ENCODE measurements around the gene THRAP3.
A peak's percentile ranks its signal among the peaks of the same experiment; 100 is the strongest.
"Not testable (repeated sequence)": the region's sequence is repeated elsewhere in the genome, so short reads cannot be mapped to it uniquely, and the experiment has no call there.

The THRAP3 gene

DNA sequence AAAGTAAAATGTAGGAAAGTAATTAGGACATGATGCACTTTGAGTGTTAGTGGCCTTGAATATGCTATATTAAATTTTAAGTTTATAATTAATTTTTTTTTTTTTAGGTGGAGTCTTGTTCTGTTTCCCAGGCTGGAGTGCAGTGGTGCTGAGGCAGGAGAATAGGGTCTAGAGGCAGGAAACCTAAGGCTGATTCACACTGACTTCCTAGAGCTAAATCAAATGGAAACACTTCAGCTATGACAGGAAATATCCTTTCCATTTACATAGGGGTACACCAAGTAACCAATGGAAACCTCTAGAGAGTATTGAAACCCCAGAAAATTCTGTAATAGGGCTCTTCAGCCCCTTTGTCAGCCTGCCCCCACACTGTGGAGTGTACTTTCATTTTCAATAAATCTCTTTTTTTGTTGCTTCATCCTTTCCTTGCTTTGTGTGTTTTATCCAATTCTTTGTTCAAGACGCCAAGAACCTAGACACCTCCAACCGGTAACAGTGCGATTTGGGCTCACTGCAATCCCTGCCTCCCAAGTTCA is 17.9 kb upstream of the THRAP3 start:
- no peak for DNase-seq

DNA sequence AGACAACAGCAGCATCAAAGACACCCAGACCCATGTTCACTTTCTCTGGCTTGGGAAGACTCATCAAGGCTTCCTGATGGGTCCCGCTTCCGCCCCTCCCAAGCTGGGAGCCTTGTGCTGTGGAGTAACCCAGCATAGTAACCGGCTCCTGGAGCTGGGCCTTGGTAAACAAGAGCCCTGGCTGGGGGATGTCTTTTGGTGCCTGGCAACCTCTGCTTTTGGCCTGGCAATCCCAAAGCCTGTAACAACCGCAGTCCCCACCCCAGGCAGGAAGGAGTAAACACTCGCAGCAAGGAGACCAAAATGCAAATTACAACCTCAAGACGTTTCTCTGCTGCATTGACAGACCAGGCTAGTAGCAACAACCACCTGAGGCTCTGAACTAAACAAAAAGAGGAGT is 16.9 kb upstream of the THRAP3 start:
- DNase-seq = peak; percentile 38

DNA sequence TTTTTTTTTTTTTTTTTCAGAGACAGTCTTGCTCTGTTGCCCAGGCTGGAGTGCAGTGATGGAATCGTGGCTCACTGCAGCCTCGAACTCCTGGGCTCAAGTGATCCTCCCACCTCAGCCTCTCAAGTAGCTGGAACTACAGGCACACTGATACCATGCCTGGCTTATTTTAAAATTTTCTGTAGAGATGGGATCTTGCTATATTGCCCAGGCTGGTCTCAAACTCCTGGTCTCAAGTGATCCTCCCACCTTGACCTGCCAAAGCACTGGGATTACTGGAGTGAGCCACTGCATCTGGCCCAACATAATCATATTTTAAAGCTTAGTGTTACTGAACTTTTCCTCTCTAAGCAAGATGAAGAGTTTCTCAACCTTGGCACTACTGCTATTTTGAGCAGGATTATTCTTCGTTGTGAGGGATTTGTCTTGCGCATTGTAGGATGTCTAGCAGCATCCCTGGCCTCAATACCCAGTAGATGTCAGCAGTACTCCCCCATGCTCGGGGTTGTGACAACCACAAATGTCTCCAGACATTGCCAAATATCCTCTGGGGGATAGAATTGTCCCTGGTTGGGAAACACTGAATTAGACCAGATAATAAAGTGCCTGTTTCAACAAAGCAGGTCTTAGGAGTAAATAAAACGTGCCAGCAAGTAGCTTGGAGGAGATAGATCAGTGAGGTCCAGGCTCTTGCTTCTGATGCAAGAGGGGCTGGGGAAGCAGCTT is 15.1 kb upstream of the THRAP3 start:
- peak; percentile 17 for DNase-seq

DNA sequence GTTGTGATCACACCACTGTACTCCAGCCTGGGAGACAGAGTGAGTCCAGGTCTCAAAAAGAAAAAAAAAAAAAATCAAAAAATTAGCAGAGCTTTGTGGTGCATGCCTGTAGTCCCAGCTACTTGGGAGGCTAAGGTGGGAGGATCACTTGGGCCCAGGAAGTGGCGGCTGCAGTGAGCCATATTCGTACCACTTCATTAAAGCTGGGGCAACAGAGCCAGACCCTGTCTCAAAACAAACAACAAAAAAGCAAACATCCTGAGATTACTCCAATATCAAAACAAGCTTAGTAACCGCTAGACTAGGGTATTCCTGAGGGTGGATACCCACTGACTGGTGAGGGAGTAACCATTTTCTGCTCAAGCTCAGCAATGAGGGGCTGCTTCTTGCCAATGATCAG is 12.9 kb upstream of the THRAP3 start:
- DNase-seq = no peak

DNA sequence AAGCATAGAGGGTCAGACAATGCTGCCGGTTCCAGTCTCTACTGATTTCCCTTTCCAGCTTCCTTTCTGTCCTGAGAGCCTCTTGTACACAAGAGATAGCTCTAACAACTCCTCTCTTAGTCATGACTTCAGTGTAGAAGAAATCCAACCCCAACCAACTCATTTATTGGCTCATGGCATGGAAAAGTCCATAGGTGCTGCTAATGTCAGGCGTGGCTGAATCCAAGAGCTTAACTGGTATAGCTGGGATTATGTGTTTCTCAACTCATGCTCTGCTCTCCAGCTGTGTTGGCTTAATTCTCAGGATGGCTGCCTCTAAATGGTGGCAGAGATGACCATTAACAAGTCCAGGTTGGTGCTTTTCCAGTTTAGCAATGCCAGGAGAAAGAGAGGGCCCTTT is 12.4 kb upstream of the THRAP3 start:
- DNase-seq = no peak

DNA sequence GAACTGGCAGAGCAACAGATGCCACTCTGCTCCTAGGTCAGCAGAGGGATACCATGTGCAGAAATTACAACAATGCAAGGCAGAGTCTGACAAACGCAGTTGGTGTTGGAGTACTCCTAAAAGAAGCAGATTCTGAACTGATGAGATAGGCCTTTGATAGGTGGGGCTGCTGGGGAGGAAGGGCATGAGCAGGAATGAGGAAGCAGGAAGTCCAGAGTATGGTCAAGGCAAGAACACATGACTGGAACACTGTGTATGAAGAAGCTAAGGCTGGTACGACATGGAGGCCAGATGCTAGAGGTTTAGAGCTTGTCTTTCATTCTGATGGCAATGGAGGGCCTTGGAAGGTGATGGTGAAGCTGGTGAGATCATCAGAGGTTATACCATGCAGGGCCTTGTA is 11.5 kb upstream of the THRAP3 start:
- no peak for DNase-seq

DNA sequence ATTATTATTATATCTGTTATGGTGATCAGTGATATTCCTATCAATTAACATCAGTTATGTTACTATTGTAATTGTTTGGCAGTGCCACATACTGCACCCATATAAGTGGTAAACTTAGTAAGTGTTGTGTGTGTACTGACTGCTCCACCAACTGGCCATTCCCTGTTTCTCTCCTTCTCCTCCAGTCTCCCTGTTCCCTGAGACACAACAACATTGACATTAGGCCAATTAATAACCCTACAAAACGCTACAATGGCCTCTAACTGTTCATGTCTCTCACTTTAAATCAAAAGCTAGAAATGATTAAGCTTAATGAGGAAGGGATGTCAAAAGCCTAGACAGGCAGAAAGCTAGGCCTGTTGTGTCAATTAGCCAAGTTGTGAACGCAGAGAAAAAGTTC is 6.6 kb upstream of the THRAP3 start:
- peak; percentile 29 for DNase-seq

DNA sequence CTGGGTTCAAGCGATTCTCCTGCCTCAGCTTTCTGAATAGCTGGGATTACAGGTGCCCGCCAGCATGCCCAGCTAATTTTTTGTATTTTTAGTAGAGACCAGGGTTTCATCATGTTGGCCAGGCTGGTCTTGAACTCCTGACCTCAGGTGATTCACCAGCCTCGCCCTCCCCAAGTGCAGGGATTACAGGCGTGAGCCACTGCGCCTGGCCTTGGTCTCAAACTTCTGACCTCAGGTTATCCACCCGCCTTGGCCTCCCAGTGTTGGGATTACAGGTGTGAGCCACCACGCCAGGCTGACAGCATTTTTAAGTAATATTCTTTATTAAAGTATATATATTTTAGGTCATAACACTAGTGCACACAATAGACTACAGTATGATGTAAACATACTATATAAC is 2.3 kb upstream of the THRAP3 start:
- not testable (repeated sequence) for DNase-seq

DNA sequence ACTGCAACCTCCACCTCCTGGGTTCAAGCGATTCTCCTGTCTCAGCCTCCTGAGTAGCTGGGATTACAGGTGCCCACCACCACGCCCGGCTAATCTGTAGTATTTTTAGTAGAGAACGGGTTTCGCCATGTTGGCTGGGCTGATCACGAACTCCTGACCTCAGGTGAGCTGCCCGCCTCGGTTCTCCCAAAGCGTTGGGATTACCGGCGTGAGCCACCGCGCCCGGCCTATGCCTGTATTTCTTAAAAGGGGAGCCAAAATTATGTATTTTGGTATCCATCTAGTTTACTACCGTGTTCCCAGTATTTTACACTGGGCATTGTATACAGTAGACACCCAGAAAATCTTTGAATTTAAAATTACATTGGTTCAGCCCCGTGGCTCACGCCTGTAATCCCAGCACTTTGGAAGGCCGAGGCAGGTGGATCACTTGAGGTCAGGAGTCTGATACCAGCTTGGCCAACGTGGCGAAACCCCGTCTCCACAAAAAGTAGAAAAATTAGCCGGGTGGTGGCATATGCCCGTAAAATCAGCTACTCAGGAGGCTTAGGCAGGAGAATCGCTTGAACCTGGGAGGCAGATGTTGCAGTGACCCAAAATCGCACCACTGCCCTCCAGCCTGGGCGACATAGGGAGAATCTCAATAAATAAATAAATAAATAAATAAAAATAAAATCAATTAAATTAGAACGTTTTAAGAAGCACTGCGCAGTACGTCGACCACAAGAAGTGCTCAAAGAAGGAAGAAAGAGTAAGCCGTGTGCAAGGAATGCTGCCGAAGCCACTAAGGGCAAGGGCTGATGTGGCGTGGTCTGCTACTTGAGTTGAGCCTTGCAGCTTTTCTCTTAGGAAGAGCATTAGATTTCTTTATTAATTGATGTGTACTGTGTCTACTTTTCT is 1.5 kb upstream of the THRAP3 start:
- peak; percentile 15 for DNase-seq

DNA sequence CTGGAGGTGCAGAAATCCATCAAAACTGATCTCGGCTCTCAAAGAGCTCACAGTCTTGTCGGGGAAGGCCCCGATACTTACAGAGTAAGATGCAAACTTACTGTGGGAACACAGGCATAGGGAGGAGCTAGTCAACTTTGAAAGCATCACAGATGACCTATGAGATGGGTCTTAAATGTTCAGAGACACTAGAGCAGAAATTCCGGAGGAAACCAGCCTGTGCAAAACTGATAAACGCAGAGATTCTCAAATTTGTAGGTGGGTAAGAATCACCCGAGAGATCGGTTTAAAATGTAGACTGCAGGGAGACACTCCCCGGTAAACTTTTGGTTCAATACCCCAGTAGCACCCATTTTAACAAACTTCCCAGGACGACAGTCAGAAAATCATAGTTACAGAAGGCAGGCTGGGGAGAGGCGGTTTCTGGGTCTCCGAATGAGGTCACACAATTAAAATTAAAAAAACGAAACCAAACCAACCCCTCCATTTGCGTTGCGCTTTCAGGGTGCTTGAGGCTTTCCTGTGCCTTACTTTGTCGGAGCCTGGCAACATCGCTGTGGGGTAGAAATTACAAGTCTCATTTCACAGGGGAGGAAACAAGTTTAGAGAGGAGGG is 755 bp upstream of the THRAP3 start:
- DNase-seq = peak; percentile 58

DNA sequence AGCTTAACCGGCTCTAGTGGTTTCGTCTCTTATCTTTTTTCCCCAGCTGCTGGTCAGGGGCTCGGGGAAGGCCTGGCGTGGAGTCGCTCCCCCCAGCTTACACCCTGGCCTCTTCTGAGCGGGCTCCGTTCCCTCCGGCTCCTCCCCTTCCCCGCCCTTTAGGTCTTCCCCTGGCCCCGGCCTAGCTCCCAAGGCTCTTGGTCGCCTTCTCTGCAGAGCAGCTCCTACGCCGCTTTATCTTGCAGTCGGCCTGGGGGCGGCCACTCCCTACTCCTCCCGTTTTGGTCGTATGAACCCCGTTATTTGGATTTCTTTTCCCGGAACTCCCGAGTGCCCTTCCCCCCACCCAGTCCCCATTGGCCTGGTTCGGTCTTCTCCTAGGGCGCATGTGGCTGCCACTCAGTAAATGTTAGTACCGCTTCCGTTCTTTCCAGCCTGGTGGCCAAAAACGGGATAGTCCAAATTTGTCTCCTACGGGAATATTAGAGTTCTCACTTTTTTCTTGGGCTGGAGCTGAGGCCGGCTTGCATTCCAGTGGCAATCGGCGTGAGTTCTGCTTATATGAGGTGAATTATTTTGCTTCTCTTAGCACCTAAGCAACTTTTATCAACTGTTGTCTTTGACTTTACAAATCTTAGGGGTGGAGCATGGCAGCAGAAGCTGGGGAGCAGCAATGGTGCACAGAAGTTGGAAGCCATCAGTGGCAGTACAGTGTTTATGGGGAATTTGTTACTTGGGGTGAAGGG is 467 bp downstream of the THRAP3 start:
- peak; percentile 89 for DNase-seq

DNA sequence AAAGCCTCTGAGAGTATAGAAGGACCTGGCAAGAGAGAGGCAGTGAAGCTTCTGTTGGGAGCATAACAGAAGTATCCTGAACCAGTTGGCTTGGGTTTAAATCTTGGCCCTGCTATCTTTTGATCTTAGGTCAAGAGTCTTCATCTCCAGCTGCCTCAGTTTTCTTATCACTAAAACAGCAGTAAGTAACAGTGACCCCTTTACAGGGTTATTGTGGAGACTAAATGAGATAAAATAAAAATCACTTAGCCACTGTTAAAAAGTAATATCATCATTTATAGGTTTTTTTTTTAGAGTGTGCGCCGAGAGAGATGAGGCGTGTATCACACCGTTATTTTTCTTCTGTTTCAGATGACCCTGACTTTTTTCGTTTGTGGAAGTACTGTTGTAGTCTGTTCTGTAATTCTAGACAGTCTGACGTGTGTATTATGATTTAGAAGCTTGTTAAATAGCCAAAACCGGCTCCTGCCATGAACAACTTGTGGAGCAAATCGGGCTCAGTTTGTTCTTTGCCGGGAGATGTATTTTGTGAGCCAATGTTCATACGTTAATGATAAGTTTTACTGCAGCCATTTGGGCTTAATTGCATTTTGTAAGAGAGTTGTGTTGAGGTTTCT is 1.1 kb downstream of the THRAP3 start:
- no peak for DNase-seq

DNA sequence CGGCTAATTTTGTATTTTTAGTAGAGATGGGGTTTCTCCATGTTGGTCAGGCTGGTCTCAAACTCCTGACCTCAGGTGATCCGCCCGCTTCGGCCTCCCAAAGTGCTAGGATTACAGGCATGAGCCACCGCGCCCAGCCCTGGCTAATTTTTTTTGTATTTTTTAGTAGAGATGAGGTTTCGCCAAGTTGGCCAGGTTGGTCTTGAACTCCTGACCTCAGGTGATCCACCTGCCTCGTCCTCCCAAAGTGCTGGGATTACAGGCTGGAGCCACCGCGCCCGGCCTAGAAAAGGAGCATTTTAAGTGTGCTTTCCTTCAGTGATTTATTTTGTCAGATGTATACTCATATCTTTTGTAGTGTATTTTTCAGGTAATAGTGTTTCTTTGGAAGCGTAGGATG is 6.0 kb downstream of the THRAP3 start:
- not testable (repeated sequence) for DNase-seq

DNA sequence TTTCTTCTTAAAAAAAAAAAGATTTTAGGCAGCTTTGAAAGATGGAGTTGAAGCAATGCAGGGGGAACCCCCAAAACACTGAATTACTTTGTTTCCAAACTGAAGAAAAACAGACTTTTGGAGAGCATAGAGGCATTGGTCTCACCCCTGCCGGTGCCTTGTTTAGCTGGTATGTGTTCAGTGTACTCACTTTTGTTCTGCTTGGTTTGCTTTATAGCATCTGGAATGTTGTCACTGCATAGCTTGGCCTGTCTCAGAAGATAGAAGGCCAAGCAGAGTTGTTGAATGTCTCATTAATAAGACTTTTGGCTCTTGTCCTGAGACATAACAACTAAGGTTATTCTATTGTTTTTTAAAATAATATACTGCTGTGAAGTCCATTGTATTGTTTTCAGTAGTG is 6.9 kb downstream of the THRAP3 start:
- DNase-seq = no peak

DNA sequence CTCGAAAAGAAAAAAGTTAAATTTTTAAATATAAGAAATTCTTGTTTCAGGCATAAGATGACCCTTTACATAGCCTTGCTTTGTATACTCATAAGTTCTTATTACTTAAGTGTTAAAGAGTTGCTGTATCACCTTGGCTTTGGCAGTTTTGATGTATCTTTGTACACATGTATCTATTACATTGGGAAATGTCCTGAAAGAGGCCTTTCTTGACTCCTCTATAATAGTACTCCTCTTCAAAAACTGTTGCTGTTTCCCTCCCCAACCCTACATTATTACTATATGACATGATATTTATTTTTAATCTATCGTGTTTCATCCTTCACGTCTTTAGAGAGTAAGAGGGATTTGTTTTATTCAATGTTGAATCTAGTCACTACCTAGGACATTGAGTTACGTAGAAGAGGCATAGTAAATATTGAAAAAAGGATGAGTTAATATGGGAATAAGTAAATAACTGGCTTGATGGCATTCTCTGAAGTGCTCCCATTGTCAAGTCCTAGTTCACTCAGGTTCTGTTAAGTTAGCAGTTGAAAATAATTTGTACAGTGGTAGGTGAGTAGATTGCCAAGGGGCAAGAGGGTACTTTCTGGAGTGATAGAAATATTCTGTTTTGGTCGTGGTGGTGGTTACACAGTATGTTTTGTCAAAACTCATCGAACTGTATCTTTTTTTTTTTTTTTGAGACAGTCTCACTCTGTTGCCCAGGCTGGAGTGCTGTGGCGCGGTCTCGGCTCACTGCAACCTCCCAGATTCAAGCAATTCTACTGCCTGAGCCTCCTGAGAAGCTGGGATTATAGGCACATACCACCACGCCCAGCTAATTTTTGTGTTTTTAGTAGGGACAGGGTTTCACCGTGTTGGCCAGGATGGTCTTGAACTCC is 8.2 kb downstream of the THRAP3 start:
- no peak for DNase-seq

DNA sequence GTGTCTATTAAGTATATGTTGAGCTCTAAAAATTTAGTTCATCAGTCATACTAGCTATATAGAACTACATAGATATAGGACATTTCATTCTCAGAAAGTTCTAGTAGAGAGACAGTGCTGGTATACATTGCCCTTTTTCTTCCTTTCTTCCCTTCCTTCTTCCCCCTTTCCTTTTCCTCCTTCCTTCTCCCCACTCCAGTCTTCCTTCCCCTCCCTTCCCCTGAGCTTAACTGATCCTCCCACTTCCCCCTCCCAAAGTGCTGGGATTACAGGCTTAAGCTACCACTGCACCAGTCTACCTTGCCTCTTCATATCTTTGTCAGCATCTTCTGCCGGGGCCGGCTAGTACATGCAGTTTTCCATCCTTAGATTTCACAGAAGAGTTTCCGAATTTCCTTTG is 12.1 kb downstream of the THRAP3 start:
- DNase-seq = no peak

DNA sequence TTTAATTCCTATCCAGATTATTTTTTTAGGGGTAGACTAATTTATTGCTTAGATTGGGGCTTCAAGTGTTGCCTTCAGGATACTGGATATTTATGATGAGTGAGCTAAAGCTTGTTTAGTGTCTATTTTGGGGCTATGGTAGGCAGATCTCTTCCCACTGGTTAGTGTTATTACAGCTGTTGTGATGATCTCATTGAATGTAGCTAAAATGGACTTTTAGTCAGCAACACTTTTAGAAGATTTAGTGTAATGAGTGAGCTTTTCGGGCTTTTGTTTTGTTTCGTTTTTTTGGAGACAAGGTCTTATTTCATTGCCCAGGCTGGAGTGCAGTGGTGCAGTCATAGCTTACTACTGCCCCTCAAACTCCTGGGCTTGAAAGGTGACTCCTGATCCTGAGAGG is 14.2 kb downstream of the THRAP3 start:
- DNase-seq = peak; percentile 23

DNA sequence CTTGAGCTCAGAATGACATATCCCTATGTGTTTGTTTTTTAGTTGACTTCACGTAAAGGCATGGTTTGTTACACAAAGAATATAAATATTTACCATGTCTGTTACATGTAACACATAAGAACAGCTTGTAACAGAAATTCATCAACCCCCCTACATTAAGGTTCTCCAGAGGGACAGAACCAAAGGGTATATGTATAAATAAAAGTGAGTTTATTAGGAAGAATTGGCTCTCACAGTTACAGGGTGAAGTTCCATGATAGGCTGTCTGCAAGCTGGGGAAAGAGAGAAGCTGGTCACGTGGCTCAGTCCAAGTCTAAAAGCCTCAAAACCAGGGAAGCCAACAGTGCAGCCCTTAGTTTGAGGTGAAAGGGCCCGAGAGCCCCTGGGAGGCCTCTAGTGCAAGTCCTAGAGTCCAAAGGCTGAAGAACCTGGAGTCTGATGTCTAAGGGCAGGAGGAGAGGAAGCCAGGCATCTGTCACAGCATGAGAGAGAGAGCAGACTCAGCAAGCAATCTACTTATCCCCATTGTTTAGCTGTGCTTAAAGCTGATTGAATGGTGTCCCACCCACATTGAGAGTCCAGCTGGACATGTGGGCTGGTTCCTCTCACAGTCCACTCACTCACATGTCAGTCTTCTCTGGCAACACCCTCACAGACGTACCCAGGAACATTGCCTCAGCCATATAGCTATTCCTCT is 15.8 kb downstream of the THRAP3 start:
- DNase-seq = no peak

DNA sequence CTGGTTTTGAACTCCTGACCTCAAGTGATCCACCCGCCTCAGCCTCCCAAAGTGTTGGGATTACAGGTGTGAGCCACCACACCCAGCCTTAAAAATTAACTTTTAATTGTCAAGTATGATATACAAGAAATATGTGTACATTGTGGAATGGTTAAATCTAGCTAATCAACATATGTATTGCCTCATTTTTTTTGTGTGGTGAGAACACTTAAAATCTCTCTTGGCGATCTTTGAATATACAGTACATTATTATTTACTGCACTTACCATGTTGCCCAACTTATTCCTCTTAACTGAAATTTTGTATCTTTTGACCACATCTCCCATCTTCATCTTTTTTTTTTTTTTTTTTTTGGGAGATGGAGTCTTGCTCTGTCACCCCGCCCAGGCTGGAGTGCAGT is 23.3 kb downstream of the THRAP3 start:
- DNase-seq = no peak

DNA sequence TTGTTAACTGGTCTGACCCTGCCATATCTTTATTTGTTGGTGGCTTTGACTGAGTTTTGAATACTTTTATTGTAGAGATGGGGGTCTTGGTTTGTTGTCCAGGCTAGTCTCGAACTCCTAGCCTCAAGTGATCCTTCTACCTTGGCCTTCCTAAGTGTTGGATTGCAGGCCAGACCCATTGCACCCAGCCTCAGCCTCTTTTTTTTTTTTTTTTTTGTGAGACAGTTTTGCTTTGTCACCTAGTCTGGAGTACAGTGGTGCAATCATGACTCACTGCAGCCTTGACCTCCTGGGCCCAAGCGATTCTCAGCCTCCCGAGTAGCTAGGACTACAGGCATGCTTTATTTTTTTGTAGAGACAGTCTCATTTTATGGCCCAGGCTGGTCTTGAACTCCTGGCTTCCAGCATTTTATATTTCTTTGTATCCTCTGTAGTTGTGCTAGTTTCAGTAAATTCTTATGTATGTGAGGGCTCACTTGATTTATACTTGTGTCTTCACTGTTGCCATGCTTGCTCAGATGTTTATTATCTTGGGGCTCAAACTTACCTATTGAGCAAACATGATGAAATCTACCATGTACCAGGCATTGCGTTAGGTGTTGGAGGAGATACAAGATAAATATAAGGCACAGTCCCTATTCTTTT is 24.1 kb downstream of the THRAP3 start:
- DNase-seq = peak; percentile 81

All from fibroblast of skin of right quadriceps (primary cell).